Tibial nerve (tissue), 4 donors: ENCODE measurements around the gene MDGA2. TPM values are rescaled to one million over a fixed set of nuclear protein-coding genes. Genes with fewer than 3 reads are reported as not detected.
"Not testable (repeated sequence)": the region's sequence is repeated elsewhere in the genome, so short reads cannot be mapped to it uniquely, and the experiment has no call there.

ENCODE experiments used
- DNase-seq, 2 donors: peaks; one replicate each; pipeline ENCODE4 v3.0.0-alpha.2; 2019; ENCODE audit warnings: low spot score in 2 of 2
- H3K27ac ChIP-seq, 4 donors: fragments of 200-600 bp; sonication (generic) in 3 of 4; one replicate each; pipeline ENCODE4 v1.5.1; 2017 to 2019; ENCODE audit warnings: mild to moderate bottlenecking in 1 of 4
- H3K27me3 ChIP-seq, 2 donors: fragments of 200-600 bp; sonication (generic) in 1 of 2; one replicate each; pipeline versions ENCODE4 v1.5.1 to v1.6.0; 2017 to 2019
- H3K36me3 ChIP-seq, 3 donors: fragments of 200-600 bp; sonication (generic); one replicate each; pipeline ENCODE4 v1.5.1; 2018 to 2019
- H3K4me1 ChIP-seq, 4 donors: fragments of 200-600 bp; sonication (generic) in 3 of 4; one replicate each; pipeline ENCODE4 v1.5.1; 2017 to 2019
- H3K4me3 ChIP-seq, 4 donors: fragments of 200-600 bp; sonication (generic) in 3 of 4; one replicate each; pipeline ENCODE4 v1.5.1; 2017 to 2019; ENCODE audit warnings: mild to moderate bottlenecking in 1 of 4, moderate library complexity in 1 of 4
- H3K9me3 ChIP-seq, 4 donors: fragments of 200-600 bp; sonication (generic) in 3 of 4; one replicate each; pipeline ENCODE4 v1.5.1; 2017 to 2019
- CTCF ChIP-seq, 5 experiments: fragments of 200-600 bp in 3 of 5; fragments of 450-650 bp in 2 of 5; sonication (generic) in 3 of 5; IDR thresholded peaks; one replicate each; pipeline ENCODE4 v1.5.1; 2016 to 2019; ENCODE audit warnings: antibody characterized with exemption in 5 of 5, mild to moderate bottlenecking in 3 of 5, moderate library complexity in 2 of 5
- EP300 ChIP-seq, 2 donors: sonication (generic); formaldehyde crosslinking; IDR thresholded peaks; one replicate each; pipeline ENCODE4 v1.6.1; 2017; ENCODE audit warnings: antibody characterized with exemption in 2 of 2, mild to moderate bottlenecking in 1 of 2
- POLR2A ChIP-seq, 2 donors: fragments of 450-650 bp; IDR thresholded peaks; one replicate each; pipeline ENCODE4 v1.6.1; 2017; ENCODE audit warnings: antibody characterized with exemption in 2 of 2, mild to moderate bottlenecking in 2 of 2, moderate library complexity in 2 of 2
- WGBS, 2 donors: methylation state at CpG; one replicate each; pipeline ENCODE4 v1.1.5; 2018; 5-methylcytosine and 5-hydroxymethylcytosine counted together
- total RNA-seq, 4 donors: library from RNA; depleted of rRNA; stranded (reverse); fragments of >200 nt; gene quantifications; one replicate each; pipeline ENCODE4 v1.1.0, GENCODE V29; 2016

MDGA2 gene
- total RNA-seq, 4 donors from 2014 or later, result under 0.01 TPM; not detected in 3

- Histone ChIP-seq H3K9me3 (no peaks in the 10 kb centered on the region), H3K27ac (no peak overlapping the region), H3K4me1 (peaks cover 0 to 10% (median 0%) of the 10 kb centered on the region in 4 donors), H3K36me3 (no peaks in the 10 kb centered on the region), H3K27me3 (no peaks in the 10 kb centered on the region), H3K4me3 (no peak overlapping the region)
- no peak for DNase-seq
- no peak for TF ChIP-seq EP300 (IDR thresholded peaks at IDR 0.05)
- WGBS, 2 donors, result 93 to 96% methylated on average over 2 of the region's 2 CpGs
These were observed 483.7 kb downstream of the MDGA2 start for GRCh38 chr14:47191700-47192099.

- Histone ChIP-seq H3K27me3 (no peaks in the 10 kb centered on the region), H3K4me3 (no peak overlapping the region), H3K9me3 (no peaks in the 10 kb centered on the region), H3K36me3 (no peaks in the 10 kb centered on the region), H3K4me1 (peaks cover 0 to 10% (median 0%) of the 10 kb centered on the region in 4 donors), H3K27ac (no peak overlapping the region)
- 75 to 78% methylated on average over 5 of the region's 5 CpGs for WGBS, 2 donors
- DNase-seq, result no peak
- no peak for TF ChIP-seq CTCF (IDR thresholded peaks at IDR 0.05)
- no peak for TF ChIP-seq POLR2A (IDR thresholded peaks at IDR 0.05)
- TF ChIP-seq EP300 (IDR thresholded peaks at IDR 0.05), result no peak
These were observed 485.4 kb downstream of the MDGA2 start for GRCh38 chr14:47189911-47190484.

- Histone ChIP-seq H3K27ac (no peak overlapping the region), H3K27me3 (no peaks in the 10 kb centered on the region), H3K9me3 (no peaks in the 10 kb centered on the region), H3K36me3 (no peaks in the 10 kb centered on the region), H3K4me1 (no peaks in the 10 kb centered on the region), H3K4me3 (no peak overlapping the region)
- WGBS, 2 donors, result 18 to 35% methylated on average over 2 of the region's 2 CpGs
- DNase-seq, result no peak
- TF ChIP-seq CTCF (IDR thresholded peaks at IDR 0.05), result no peak
- TF ChIP-seq EP300 (IDR thresholded peaks at IDR 0.05), result no peak
- no peak for TF ChIP-seq POLR2A (IDR thresholded peaks at IDR 0.05)
These were observed 488.9 kb downstream of the MDGA2 start for GRCh38 chr14:47186486-47186885.

- H3K9me3 ChIP-seq, result no peaks in the 10 kb centered on the region
- no peaks in the 10 kb centered on the region for H3K27me3 ChIP-seq
- no peaks in the 10 kb centered on the region for H3K4me1 ChIP-seq
- TF ChIP-seq EP300 (IDR thresholded peaks at IDR 0.05) (no peak), CTCF (IDR thresholded peaks at IDR 0.05) (no peak), POLR2A (IDR thresholded peaks at IDR 0.05) (no peak)
- H3K4me3 ChIP-seq, result no peak overlapping the region
- WGBS, 2 donors, result 95 to 98% methylated on average over 1 of the region's 1 CpG
- H3K36me3 ChIP-seq, result no peaks in the 10 kb centered on the region
- DNase-seq, result no peak
- H3K27ac ChIP-seq, result no peak overlapping the region
These were observed 495.5 kb downstream of the MDGA2 start for GRCh38 chr14:47179906-47180305.

GRCh38 chr14:47171896-47172295 is 503.5 kb downstream of the MDGA2 start:
- DNase-seq, H3K27me3 ChIP-seq, H3K9me3 ChIP-seq, H3K4me1 ChIP-seq, H3K27ac ChIP-seq, H3K36me3 ChIP-seq, H3K4me3 ChIP-seq: not testable (repeated sequence)
- 87 to 97% methylated on average over 9 to 10 of the region's 10 CpGs for WGBS, 2 donors

GRCh38 chr14:47167402-47167801 is 508.0 kb downstream of the MDGA2 start:
- Histone ChIP-seq H3K4me1 (no peaks in the 10 kb centered on the region), H3K4me3 (no peak overlapping the region), H3K27me3 (no peaks in the 10 kb centered on the region), H3K9me3 (peaks cover 0 to 7% (median 0%) of the 10 kb centered on the region in 4 donors), H3K27ac (no peak overlapping the region), H3K36me3 (no peaks in the 10 kb centered on the region)
- TF ChIP-seq CTCF (IDR thresholded peaks at IDR 0.05) (no peak), POLR2A (IDR thresholded peaks at IDR 0.05) (no peak), EP300 (IDR thresholded peaks at IDR 0.05) (no peak)
- WGBS, 2 donors, result 61 to 67% methylated on average over 1 of the region's 1 CpG
- DNase-seq, result no peak
